CD4-positive, alpha-beta T cell treated with Interferon gamma for 1 hour (primary cell): ENCODE results near the gene AGL.
"Not testable (repeated sequence)": the region's sequence is repeated elsewhere in the genome, so short reads cannot be mapped to it uniquely, and the experiment has no call there.

ENCODE experiments used
- DNase-seq: peaks from one replicate; pipeline ENCODE4 v3.0.0-alpha.2; 2020

Gene AGL

DNA sequence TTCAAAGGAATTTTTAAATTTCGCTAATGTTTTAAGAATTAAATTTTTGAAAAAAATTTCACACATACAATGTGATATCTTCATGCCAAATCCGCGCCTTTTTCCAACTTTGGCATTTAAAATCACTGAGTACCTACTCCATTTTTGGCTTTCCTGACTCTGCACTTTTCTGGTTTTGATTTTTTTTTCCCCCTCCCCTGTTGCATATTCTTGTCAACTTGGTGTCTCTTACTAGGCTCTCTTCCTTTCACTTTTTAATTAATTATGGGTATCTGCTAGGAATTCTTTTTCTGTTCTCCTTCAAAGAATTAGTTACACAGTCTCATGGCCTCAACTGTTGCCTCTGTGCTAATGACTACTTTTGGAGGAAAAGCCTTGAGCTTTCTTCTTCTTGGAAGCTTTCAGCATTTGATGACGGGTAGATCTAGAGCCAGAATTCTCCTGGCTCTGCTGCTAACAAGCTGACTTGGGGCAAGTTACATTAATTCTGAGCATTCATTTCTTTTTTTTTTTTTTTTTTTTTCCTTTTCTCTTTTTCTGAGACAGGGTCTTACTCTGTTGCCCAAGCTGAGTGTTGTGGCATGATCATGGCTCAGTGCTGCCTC is 1.8 kb downstream of the AGL start:
- no peak for DNase-seq

DNA sequence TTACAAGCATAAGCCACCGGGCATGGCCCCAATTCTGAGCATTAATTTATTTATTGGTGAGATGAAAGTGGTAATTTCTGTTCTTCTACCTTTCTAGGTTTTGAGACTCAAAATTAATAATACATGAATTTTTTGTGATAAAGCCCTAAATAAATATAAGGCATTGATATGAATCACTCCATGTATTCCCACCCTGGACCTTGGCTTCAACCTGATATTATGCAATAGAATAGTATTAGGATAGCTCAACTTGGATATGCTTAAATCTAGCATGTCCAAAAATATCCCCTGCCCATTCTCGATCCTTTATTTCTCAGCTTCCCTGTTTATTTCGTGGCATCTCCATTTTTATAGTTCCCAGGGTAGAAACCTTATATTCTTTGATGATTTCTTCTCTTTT is 2.5 kb downstream of the AGL start:
- no peak for DNase-seq

GRCh38 chr1:99855914-99856450 is 5.8 kb downstream of the AGL start:
- DNase-seq: no peak

- not testable (repeated sequence) for DNase-seq
Observed at GRCh38 chr1:99857041-99857440, 6.9 kb downstream of the AGL start.

GRCh38 chr1:99858286-99858685 is 8.1 kb downstream of the AGL start:
- no peak for DNase-seq

- DNase-seq: no peak
Observed at GRCh38 chr1:99858881-99859280, 8.7 kb downstream of the AGL start.

DNA sequence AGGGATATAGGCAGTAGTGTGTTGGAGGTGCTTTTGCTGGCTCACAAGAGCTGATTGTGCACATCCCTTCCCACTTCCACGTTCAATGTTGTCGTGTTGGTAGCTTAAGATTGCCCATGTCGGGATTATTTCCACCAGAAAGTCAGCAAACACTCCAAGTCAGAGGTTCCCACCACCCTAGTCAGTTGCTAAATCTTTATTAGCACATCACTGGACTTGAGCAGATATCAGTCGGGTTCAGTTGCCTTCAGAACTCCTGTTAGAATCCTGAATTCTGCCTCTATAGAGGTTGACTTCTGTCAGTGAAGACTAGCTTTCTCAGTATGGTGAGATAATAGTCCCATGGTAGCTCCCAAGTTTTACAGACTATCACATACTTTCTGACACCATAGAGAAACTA is 10.5 kb downstream of the AGL start:
- no peak for DNase-seq

DNA sequence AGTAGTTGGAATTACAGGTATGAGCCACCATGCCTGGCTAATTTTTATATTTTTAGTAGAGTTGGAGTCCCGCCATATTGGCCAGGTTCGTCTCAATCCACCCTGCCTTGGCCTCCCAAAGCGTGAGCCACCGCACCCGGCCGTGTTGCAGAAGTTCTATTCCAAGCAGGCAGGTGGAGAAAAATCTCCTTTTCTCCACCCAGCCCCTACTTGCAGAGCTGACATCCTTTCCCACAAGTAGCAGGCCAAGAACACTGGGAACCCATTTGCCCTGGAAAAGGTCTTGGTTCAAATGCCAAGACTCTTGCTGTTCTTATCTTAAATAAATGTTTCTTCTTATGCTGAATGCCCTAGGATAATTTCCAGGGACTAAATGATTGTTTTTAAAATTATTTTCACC is 17.5 kb downstream of the AGL start:
- no peak for DNase-seq

DNA sequence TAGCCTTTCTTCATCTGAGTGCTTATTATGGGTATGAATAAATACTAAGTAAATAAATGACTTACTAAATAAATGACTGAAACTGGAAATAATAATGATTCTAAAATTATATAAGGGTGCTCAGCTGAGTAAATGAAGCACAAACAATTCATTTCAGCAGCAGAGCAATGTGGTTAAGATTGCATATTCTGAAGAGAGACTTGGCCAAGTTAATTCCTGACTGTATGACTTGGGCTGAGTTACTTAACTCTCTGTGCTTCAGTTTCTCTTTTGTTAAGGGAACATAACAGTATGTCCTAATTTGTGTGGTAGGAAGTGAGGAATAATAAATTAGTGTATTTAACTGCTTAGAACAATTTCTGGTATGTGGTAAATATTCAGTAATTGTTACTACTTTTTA is 19.1 kb downstream of the AGL start:
- DNase-seq: no peak

DNA sequence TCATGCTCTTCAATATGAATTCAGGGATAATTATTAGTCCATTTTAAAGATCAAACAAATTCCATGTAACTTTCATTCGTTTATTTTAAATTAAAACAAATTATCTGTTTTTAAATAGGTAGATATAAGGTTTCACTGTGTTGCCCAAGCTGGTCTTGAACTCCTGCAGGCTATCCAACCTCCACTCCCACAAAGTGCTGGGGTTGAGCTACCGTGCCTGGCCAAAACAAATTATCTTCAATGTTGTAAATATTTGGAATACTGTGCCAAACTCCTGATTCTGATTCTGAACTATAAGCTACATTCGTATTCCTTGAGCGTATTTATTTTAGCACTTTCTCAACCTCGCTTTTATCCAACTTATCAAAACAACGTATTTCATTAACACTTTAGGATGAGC is 19.6 kb downstream of the AGL start:
- DNase-seq: no peak

DNA sequence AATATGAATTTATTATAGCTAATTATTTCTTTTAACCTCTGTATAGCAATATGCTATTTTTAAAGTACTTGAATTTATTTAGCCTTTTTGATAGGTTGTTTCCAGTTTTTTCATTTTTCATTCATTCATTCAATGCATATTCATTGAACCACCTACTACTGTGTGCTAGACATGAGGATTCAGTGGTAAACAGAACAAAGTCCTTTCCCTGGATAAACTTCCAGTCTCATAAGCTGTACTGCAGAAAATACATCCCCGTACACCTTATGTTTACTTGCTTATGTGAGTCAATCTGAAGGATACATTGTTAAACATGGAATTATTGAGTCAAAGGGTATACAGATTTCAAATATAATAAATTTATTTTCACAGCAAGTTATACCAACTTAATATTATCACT is 21.9 kb downstream of the AGL start:
- DNase-seq: no peak

DNA sequence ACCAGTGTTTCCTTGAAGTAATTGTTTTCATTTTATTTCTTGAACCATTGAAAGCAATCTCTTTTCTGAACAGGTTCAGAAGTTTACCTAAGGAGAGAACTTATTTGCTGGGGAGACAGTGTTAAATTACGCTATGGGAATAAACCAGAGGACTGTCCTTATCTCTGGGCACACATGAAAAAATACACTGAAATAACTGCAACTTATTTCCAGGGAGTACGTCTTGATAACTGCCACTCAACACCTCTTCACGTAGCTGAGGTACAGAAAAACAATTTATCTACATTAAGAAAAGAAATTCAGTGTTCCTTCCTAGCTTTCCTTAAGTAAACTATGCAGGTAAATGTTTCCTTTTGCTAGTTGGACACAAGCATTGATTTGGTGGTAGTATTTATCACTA is 27.4 kb downstream of the AGL start:
- no peak for DNase-seq

DNA sequence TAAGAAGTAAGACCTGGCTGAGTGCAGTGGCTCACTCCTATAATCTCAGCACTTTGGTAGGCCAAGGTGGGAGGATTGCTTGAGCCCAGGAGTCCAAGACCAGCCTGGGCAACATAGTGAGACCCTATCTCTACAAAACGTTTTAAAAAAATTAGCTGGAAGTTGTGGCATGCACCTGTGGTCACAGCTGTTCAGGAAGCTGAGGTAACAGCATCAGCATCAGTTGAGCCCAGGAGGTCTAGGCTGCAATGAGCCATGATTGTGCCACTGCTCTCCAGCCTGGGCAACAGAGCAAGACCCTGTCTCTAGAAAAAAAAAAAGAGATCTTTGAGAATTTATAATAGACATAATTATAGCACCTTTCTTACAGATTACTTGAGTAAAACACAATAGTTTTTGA is 36.0 kb downstream of the AGL start:
- DNase-seq: no peak

DNA sequence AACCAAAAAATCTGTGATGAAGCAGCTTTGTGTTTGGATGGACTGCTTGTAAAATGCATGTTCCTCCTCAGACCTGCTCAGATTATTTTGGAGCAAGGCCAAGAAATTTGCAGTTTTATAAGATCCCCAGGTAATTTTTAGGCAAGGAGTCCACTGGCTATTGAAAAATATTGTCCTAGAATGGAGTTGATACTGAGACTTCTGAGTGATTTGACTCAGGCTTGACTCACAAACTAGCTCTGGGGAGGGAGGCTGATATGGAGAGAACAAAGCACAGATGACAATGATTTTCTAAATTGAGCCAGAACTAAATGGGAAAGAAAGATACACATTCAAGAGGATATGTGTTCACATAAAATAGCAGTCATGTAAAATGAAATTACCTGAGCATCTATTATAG is 36.7 kb downstream of the AGL start:
- DNase-seq: no peak

GRCh38 chr1:99887890-99888289 is 37.7 kb downstream of the AGL start:
- no peak for DNase-seq

- DNase-seq: no peak
Observed at GRCh38 chr1:99891997-99892396, 41.8 kb downstream of the AGL start.

DNA sequence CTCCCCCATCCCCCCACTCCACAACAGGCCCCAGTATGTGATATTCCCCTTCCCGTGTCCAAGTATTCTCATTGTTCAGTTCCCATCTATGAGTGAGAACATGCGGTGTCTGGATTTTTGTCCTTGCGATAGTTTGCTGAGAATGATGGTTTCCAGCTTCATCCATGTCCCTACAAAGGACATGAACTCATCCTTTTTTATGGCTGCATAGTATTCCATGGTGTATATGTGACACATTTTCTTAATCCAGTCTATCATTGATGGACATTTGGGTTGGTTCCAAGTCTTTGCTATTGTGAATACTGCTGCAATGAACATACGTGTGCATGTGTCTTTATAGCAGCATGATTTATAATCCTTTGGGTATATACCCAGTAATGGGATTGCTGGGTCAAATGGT is 53.1 kb downstream of the AGL start:
- not testable (repeated sequence) for DNase-seq

GRCh38 chr1:99906535-99906934 is 56.4 kb downstream of the AGL start:
- no peak for DNase-seq

DNA sequence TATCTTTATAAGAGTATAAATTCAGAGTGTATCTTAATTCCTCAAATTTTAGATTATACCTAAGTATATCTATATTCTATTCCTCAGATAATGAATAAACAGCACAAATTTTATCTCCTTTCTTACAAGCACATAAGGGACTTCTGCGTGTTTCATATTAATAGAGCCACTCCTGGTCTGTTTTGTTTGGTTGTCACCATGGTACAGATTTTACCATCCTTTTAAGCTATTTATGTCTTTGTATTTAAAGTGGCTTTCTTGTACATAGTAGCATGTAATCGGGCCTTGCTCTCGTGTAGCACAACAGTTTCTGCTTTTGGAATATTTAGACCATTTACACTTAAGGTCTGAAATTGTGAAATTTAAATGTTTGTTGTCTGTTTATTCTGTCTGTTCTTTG is 67.1 kb downstream of the AGL start:
- DNase-seq: no peak

GRCh38 chr1:99919220-99919619 is 69.1 kb downstream of the AGL start:
- DNase-seq: no peak

DNA sequence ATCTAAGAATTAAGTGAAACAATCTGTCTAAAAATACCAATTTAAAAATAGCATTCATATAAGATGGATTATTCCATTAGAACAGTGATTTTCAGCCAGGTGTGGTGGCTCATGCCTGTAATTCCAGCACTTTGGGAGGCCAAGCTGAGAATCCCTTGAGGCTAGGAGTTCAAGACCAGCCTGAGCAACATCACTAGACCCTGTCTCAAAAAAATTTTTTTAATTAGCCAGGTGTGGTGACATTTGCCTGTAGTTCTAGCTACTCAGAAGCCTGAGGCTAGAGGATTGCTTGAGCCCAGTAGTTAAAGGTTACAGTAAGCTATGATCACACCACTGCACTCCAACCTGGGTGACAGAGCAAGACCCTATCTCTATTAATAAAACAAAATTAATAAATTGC is 84.6 kb downstream of the AGL start:
- DNase-seq: no peak

DNA sequence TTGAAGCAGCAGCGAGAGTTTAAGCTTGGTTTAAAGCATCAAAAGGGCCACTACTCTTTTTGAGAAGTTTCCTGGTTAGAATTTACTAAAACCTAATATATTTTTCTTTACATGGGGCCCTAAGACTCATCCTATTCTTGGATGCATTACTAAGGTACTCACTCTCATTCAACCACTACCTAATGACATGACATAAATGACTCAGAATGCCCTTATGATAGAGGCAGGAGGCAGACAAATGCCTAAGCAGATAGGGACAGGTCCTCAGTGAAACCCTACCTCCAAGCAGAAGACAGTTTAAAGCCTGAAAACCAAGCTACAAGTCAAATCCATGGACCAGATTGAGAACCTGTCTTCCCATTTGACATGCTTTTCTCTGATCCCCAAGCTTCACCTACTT is 85.4 kb downstream of the AGL start:
- no peak for DNase-seq

DNA sequence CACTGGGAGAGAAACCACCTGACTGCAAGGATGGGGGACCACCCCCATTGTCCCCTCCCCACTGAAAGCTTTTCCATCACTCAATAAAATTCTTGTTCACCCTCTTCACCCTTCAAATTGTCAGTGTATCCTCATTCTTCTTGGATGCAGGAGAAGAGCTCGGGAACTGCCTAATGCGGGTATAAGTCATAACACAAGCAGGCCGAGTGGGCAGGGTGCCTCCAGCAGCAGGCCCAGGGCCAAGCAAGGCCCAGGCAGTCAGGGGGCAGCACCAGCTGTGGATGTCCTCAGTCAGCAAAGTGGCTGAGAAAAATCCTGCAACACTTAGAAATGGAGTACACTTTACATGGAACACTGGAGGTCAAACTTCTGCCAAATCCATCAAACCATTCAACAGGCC is 85.9 kb downstream of the AGL start:
- DNase-seq: no peak

DNA sequence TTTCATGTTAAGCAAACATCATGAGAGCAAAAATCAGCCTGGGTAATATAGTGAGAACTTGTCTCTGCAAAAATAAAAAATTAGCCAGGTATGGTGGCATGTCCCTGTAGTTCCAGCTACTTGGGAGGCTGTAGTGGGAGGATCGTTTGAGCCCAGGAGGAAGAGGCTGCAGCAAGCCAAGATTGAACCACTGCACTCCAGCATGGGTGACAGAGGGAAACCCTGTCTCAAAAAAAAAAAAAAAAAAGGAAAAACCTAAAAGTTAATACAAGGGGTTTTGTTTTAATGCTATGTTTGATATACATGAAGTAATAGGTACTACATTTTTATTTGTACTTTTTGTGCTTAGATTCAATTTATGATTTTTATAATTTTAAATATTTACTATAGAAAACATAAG is 92.6 kb downstream of the AGL start:
- DNase-seq: no peak

DNA sequence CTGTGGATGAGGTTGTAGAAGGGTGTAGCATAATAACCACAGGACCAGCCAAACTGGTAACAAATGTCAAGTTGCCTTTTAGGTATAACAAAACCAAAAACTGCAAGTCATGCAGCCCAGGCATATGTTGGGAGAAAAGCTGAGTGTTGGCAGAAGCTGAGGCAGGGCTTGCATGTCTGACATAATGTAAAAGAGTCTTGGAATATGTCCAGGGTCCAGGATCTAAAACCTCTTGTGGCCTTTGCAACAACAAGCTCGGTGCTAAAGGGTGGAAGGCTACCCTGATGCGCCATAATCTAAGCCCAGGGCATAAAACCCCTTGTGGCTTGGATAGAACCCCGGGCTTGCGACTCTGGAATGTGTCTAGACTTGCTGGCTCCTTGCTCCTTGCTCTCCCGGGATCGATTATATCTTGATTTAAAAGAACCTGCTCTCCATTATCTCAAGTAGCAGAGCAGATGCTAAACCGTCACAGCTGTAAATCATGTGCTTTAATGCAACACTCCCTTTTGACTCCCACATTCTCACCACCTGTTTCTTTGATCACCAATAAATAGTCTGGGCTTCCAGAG is 93.1 kb downstream of the AGL start:
- no peak for DNase-seq
